ENCODE data around the gene NKAIN2.
"Not testable (repeated sequence)": the region's sequence is repeated elsewhere in the genome, so short reads cannot be mapped to it uniquely, and the experiment has no call there.

NKAIN2 gene

GRCh38 chr6:123888771-123889513, 85.3 kb downstream of the NKAIN2 start:
- in situ Hi-C loops (cut with MboI; ENCODE audit: low sequenced_read_pairs), result no loop called here

- in situ Hi-C loops (cut with MboI; ENCODE audit: low sequenced_read_pairs), result no loop called here
Observed at GRCh38 chr6:123895346-123895745, 91.7 kb downstream of the NKAIN2 start.

GRCh38 chr6:123895806-123896205, 92.1 kb downstream of the NKAIN2 start:
- in situ Hi-C loops (cut with MboI; ENCODE audit: low sequenced_read_pairs), result no loop called here

GRCh38 chr6:123896869-123897268, 93.2 kb downstream of the NKAIN2 start:
- in situ Hi-C loops (cut with MboI; ENCODE audit: low sequenced_read_pairs), result no loop called here

- in situ Hi-C loops (cut with MboI; ENCODE audit: low sequenced_read_pairs), result no loop called here
Observed at GRCh38 chr6:123897965-123898364, 94.3 kb downstream of the NKAIN2 start.

- in situ Hi-C loops (cut with MboI; ENCODE audit: low sequenced_read_pairs), result no loop called here
Observed at GRCh38 chr6:123898665-123899064, 95.0 kb downstream of the NKAIN2 start.

GRCh38 chr6:123899745-123900144, 96.1 kb downstream of the NKAIN2 start:
- in situ Hi-C loops (cut with MboI; ENCODE audit: low sequenced_read_pairs), result no loop called here

- in situ Hi-C loops (cut with MboI; ENCODE audit: low sequenced_read_pairs), result no loop called here
Observed at GRCh38 chr6:123901436-123901835, 97.8 kb downstream of the NKAIN2 start.

- in situ Hi-C loops (cut with MboI; ENCODE audit: low sequenced_read_pairs), result no loop called here
Observed at GRCh38 chr6:123902738-123903313, 99.2 kb downstream of the NKAIN2 start.

GRCh38 chr6:123904228-123904627, 100.6 kb downstream of the NKAIN2 start:
- in situ Hi-C loops (cut with MboI; ENCODE audit: low sequenced_read_pairs), result no loop called here

GRCh38 chr6:123908797-123909196, 105.1 kb downstream of the NKAIN2 start:
- in situ Hi-C loops (cut with MboI; ENCODE audit: low sequenced_read_pairs), result no loop called here

GRCh38 chr6:123909989-123910388, 106.3 kb downstream of the NKAIN2 start:
- in situ Hi-C loops (cut with MboI; ENCODE audit: low sequenced_read_pairs), result no loop called here

GRCh38 chr6:123913863-123914262, 110.2 kb downstream of the NKAIN2 start:
- in situ Hi-C loops (cut with MboI; ENCODE audit: low sequenced_read_pairs), result no loop called here

GRCh38 chr6:123923379-123923778, 119.7 kb downstream of the NKAIN2 start:
- in situ Hi-C loops (cut with MboI; ENCODE audit: low sequenced_read_pairs), result not testable (repeated sequence)

- in situ Hi-C loops (cut with MboI; ENCODE audit: low sequenced_read_pairs), result no loop called here
Observed at GRCh38 chr6:123925350-123925749, 121.7 kb downstream of the NKAIN2 start.

- in situ Hi-C loops (cut with MboI; ENCODE audit: low sequenced_read_pairs), result no loop called here
Observed at GRCh38 chr6:123925842-123926399, 122.3 kb downstream of the NKAIN2 start.

GRCh38 chr6:123928529-123928928, 124.9 kb downstream of the NKAIN2 start:
- in situ Hi-C loops (cut with MboI; ENCODE audit: low sequenced_read_pairs), result no loop called here

- in situ Hi-C loops (cut with MboI; ENCODE audit: low sequenced_read_pairs), result no loop called here
Observed at GRCh38 chr6:123931928-123932327, 128.3 kb downstream of the NKAIN2 start.

GRCh38 chr6:123940551-123940950, 136.9 kb downstream of the NKAIN2 start:
- in situ Hi-C loops (cut with MboI; ENCODE audit: low sequenced_read_pairs), result no loop called here

- in situ Hi-C loops (cut with MboI; ENCODE audit: low sequenced_read_pairs), result no loop called here
Observed at GRCh38 chr6:123941855-123942254, 138.2 kb downstream of the NKAIN2 start.

- in situ Hi-C loops (cut with MboI; ENCODE audit: low sequenced_read_pairs), result no loop called here
Observed at GRCh38 chr6:123945386-123945785, 141.7 kb downstream of the NKAIN2 start.

- in situ Hi-C loops (cut with MboI; ENCODE audit: low sequenced_read_pairs), result no loop called here
Observed at GRCh38 chr6:123953920-123954319, 150.3 kb downstream of the NKAIN2 start.
